ENCODE results near the gene EPB41L4A. TPM values are rescaled to one million over a fixed set of nuclear protein-coding genes. Genes with fewer than 3 reads are reported as not detected.

Gene EPB41L4A
- polyA plus RNA-seq, 1 donor (not counting 4 experiments of a cell fraction or from before 2014, with no cell fraction given): 3.5 TPM

DNA sequence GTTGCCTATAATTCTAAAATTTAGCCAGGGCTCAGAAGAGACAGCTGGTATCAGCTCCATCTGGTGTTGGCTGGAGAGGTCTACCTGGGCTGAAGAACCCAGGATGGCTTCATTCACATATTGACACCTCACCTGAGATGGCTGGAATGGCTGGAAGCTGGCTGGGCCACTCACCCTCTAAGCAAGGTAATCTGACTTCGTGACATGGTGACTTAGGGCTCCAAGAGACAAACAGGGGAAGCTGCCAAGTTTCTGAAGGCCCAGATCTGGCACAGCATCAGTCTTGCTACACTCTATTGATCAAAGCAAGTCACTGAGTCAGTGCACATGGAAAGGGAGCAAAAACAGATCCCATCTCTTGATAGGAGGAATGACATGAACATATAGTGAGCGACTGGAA lies 102.3 kb downstream of the EPB41L4A start:
- FAIRE-seq (no peak), DNase-seq (ENCODE audit: low read depth, low spot score) (no peak)
- H3K4me1 ChIP-seq (ENCODE audit: control insufficient read depth, extremely low read depth, insufficient read depth, low read length): no peaks in the 10 kb centered on the region
- no peaks in the 10 kb centered on the region for H4K20me1 ChIP-seq (ENCODE audit: control insufficient read depth, extremely low read depth, insufficient read depth, low read length)
- H3K27me3 ChIP-seq (ENCODE audit: control insufficient read depth, extremely low read depth, insufficient read depth, low read length): no peaks in the 10 kb centered on the region
- no peaks in the 10 kb centered on the region for H3K9me1 ChIP-seq (ENCODE audit: control insufficient read depth, extremely low read depth, insufficient read depth, low read length)
- no peaks in the 10 kb centered on the region for H3K36me3 ChIP-seq (ENCODE audit: control insufficient read depth in 2 of 2, extremely low read depth in 1 of 2, insufficient read depth in 2 of 2, low read length in 2 of 2)
- H3K4me3 ChIP-seq (ENCODE audit: control insufficient read depth in 2 of 3, extremely low read depth in 1 of 3, insufficient read depth in 2 of 3, low read depth in 1 of 3, low read length in 3 of 3): no peak overlapping the region
- no peak overlapping the region for H3K27ac ChIP-seq (ENCODE audit: control insufficient read depth, insufficient read depth, low read length)
- no peaks in the 10 kb centered on the region for H3K9me3 ChIP-seq (ENCODE audit: control insufficient read depth, low read depth, low read length)
- dilution Hi-C loops (cut with MboI; ENCODE audit: extremely low pct_ligation_motif_present, low sequenced_read_pairs): no loop called here
- no peak overlapping the region for H3K9ac ChIP-seq (ENCODE audit: control insufficient read depth, extremely low read depth, insufficient read depth, low read length)
- no peak overlapping the region for H3K4me2 ChIP-seq (ENCODE audit: control insufficient read depth, extremely low read depth, insufficient read depth, low read depth, low read length)
- H2AFZ ChIP-seq (ENCODE audit: control insufficient read depth, low read length): no peak overlapping the region
- no peaks in the 10 kb centered on the region for H3K79me2 ChIP-seq (ENCODE audit: control insufficient read depth, insufficient read depth, low read length)
- no peak for TF ChIP-seq EZH2 (IDR thresholded peaks at IDR 0.05; ENCODE audit: low read length)
- no peak for TF ChIP-seq CTCF (optimal IDR thresholded peaks at IDR 0.05 in 1 of 3, IDR thresholded peaks at IDR 0.05 in 1 of 3, conservative IDR thresholded peaks at IDR 0.05 in 1 of 3; ENCODE audit: extremely low read depth in 1 of 3, insufficient read depth in 2 of 3, low read length in 3 of 3)

DNA sequence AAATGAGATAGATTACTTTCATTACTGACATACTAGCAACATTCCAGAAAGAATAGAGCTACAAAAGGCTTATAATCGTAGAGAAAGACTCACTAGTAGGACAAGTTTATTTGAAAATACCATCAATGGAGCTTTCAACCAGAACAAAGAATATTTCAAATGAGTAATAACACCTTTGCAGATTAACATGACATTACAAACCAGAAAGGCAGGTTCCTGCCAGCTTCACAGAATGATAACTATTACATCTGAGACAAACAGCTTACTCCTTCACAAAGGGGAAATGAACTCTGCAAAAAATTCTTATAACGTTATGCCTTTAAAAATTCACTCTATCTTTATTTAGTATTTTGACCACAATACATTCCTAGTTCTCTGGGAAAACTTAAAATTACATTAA lies 103.1 kb downstream of the EPB41L4A start:
- no peaks in the 10 kb centered on the region for H3K9me3 ChIP-seq (ENCODE audit: control insufficient read depth, low read depth, low read length)
- no peak for FAIRE-seq
- no peaks in the 10 kb centered on the region for H3K9me1 ChIP-seq (ENCODE audit: control insufficient read depth, extremely low read depth, insufficient read depth, low read length)
- no peaks in the 10 kb centered on the region for H4K20me1 ChIP-seq (ENCODE audit: control insufficient read depth, extremely low read depth, insufficient read depth, low read length)
- H3K27me3 ChIP-seq (ENCODE audit: control insufficient read depth, extremely low read depth, insufficient read depth, low read length): no peaks in the 10 kb centered on the region
- no peak overlapping the region for H3K4me3 ChIP-seq (ENCODE audit: control insufficient read depth in 2 of 3, extremely low read depth in 1 of 3, insufficient read depth in 2 of 3, low read depth in 1 of 3, low read length in 3 of 3)
- TF ChIP-seq CTCF (optimal IDR thresholded peaks at IDR 0.05 in 1 of 3, IDR thresholded peaks at IDR 0.05 in 1 of 3, conservative IDR thresholded peaks at IDR 0.05 in 1 of 3; ENCODE audit: extremely low read depth in 1 of 3, insufficient read depth in 2 of 3, low read length in 3 of 3) (no peak), EZH2 (IDR thresholded peaks at IDR 0.05; ENCODE audit: low read length) (no peak)
- DNase-seq (ENCODE audit: low read depth, low spot score): no peak
- H3K36me3 ChIP-seq (ENCODE audit: control insufficient read depth in 2 of 2, extremely low read depth in 1 of 2, insufficient read depth in 2 of 2, low read length in 2 of 2): no peaks in the 10 kb centered on the region
- H3K4me2 ChIP-seq (ENCODE audit: control insufficient read depth, extremely low read depth, insufficient read depth, low read depth, low read length): no peak overlapping the region
- H3K9ac ChIP-seq (ENCODE audit: control insufficient read depth, extremely low read depth, insufficient read depth, low read length): no peak overlapping the region
- dilution Hi-C loops (cut with MboI; ENCODE audit: extremely low pct_ligation_motif_present, low sequenced_read_pairs): no loop called here
- H3K27ac ChIP-seq (ENCODE audit: control insufficient read depth, insufficient read depth, low read length): no peak overlapping the region
- H3K4me1 ChIP-seq (ENCODE audit: control insufficient read depth, extremely low read depth, insufficient read depth, low read length): no peaks in the 10 kb centered on the region
- H2AFZ ChIP-seq (ENCODE audit: control insufficient read depth, low read length): no peak overlapping the region
- no peaks in the 10 kb centered on the region for H3K79me2 ChIP-seq (ENCODE audit: control insufficient read depth, insufficient read depth, low read length)

Data from keratinocyte (primary cell).